Glutamatergic neuron (in vitro differentiated cells): ENCODE measurements around the gene RCBTB2. TPM values are rescaled to one million over a fixed set of nuclear protein-coding genes. Genes with fewer than 3 reads are reported as not detected.

ENCODE experiments used
- DNase-seq: peaks from one replicate; pipeline ENCODE4 v3.0.0; 2022
- H3K27ac Mint-ChIP-seq: one replicate; pipeline ENCODE4 v1.8.0; 2020; ENCODE audit warnings: mild to moderate bottlenecking, mixed read lengths, inconsistent platforms; ENCODE audit not compliant: unreplicated experiment
- H3K27me3 Mint-ChIP-seq: one replicate; pipeline ENCODE4 v1.8.0; 2020; ENCODE audit warnings: mild to moderate bottlenecking, moderate library complexity, mixed read lengths, inconsistent platforms; ENCODE audit not compliant: unreplicated experiment
- H3K36me3 Mint-ChIP-seq: one replicate; pipeline ENCODE4 v1.8.0; 2020; ENCODE audit warnings: mild to moderate bottlenecking, mixed read lengths, inconsistent platforms; ENCODE audit not compliant: unreplicated experiment
- H3K4me1 Mint-ChIP-seq: one replicate; pipeline ENCODE4 v1.8.0; 2020; ENCODE audit warnings: mild to moderate bottlenecking, low read depth, mixed read lengths, inconsistent platforms; ENCODE audit not compliant: unreplicated experiment
- H3K4me3 Mint-ChIP-seq: one replicate; pipeline ENCODE4 v1.8.0; 2020; ENCODE audit warnings: mild to moderate bottlenecking, mixed read lengths, inconsistent platforms; ENCODE audit not compliant: unreplicated experiment
- H3K9me3 Mint-ChIP-seq: one replicate; pipeline ENCODE4 v1.8.0; 2020; ENCODE audit warnings: mild to moderate bottlenecking, moderate library complexity, mixed read lengths, inconsistent platforms; ENCODE audit not compliant: unreplicated experiment
- CTCF ChIP-seq: fragments of 200-600 bp; sonication (generic); IDR thresholded peaks from one replicate; pipeline ENCODE4 v1.5.0; 2021; ENCODE audit not compliant: partially characterized antibody, unreplicated experiment
- total RNA-seq: library from RNA; stranded (reverse); fragmentation: NEBNext Ultra II Directional; extraction: Animal tissue kit (Norgen Biotek cat#: 25700); gene quantifications from one replicate; pipeline ENCODE4 v1.2.1, GENCODE V29; 2021; ENCODE audit not compliant: unreplicated experiment

Gene RCBTB2
- total RNA-seq, 1 donor from 2014 or later = 7.4 TPM

GRCh38 chr13:48574041-48574796, 41.3 kb upstream of the RCBTB2 start:
- Mint-ChIP-seq H3K4me1 (peaks cover 2% of the 10 kb centered on the region), H3K27ac (no peak overlapping the region), H3K4me3 (no peak overlapping the region), H3K27me3 (no peaks in the 10 kb centered on the region), H3K9me3 (no peaks in the 10 kb centered on the region), H3K36me3 (no peaks in the 10 kb centered on the region)
- no peak for TF ChIP-seq CTCF
- DNase-seq = no peak

- Mint-ChIP-seq H3K36me3 (no peaks in the 10 kb centered on the region), H3K9me3 (no peaks in the 10 kb centered on the region), H3K4me3 (no peak overlapping the region), H3K27ac (no peak overlapping the region), H3K4me1 (peaks cover 2% of the 10 kb centered on the region), H3K27me3 (no peaks in the 10 kb centered on the region)
- no peak for TF ChIP-seq CTCF
- DNase-seq = no peak
Observed at GRCh38 chr13:48573213-48574007, 40.5 kb upstream of the RCBTB2 start.

GRCh38 chr13:48571126-48571913, 38.4 kb upstream of the RCBTB2 start:
- Mint-ChIP-seq H3K9me3 (no peaks in the 10 kb centered on the region), H3K4me3 (no peak overlapping the region), H3K27me3 (no peaks in the 10 kb centered on the region), H3K36me3 (no peaks in the 10 kb centered on the region), H3K27ac (no peak overlapping the region), H3K4me1 (peaks cover 2% of the 10 kb centered on the region)
- no peak for TF ChIP-seq CTCF
- DNase-seq = no peak

- H3K27me3 Mint-ChIP-seq = no peaks in the 10 kb centered on the region
- no peaks in the 10 kb centered on the region for H3K36me3 Mint-ChIP-seq
- TF ChIP-seq CTCF = no peak
- no peak overlapping the region for H3K4me3 Mint-ChIP-seq
- DNase-seq = no peak
- H3K9me3 Mint-ChIP-seq = no peaks in the 10 kb centered on the region
- peaks cover 2% of the 10 kb centered on the region for H3K4me1 Mint-ChIP-seq
- H3K27ac Mint-ChIP-seq = no peak overlapping the region
Observed at GRCh38 chr13:48570216-48570828, 37.4 kb upstream of the RCBTB2 start.
